DMS153 treated with DMSO at 0.1 percent for 48 hours (cell line): ENCODE results near the gene PDE8A.

Experiments
- DNase-seq: peaks from one replicate; lab custom pipeline; 2025; ENCODE audit not compliant: unreplicated experiment; lab: John Stamatoyannopoulos, UW

Gene PDE8A

GRCh38 chr15:85031086-85031943 is 49.7 kb downstream of the PDE8A start:
- DNase-seq: no peak

GRCh38 chr15:85031944-85032558 is 50.4 kb downstream of the PDE8A start:
- no peak for DNase-seq

GRCh38 chr15:85033148-85033547 is 51.5 kb downstream of the PDE8A start:
- no peak for DNase-seq

GRCh38 chr15:85034276-85034675 is 52.6 kb downstream of the PDE8A start:
- no peak for DNase-seq

GRCh38 chr15:85035980-85036379 is 54.3 kb downstream of the PDE8A start:
- peak; percentile 5 for DNase-seq

- DNase-seq: no peak
Observed at GRCh38 chr15:85036716-85037115, 55.1 kb downstream of the PDE8A start.

- DNase-seq: no peak
Observed at GRCh38 chr15:85037641-85038040, 56.0 kb downstream of the PDE8A start.

GRCh38 chr15:85041230-85041629 is 59.6 kb downstream of the PDE8A start:
- no peak for DNase-seq

GRCh38 chr15:85044251-85044853 is 62.7 kb downstream of the PDE8A start:
- peak; percentile 1 for DNase-seq

- no peak for DNase-seq
Observed at GRCh38 chr15:85044894-85045293, 63.2 kb downstream of the PDE8A start.

GRCh38 chr15:85045615-85046014 is 64.0 kb downstream of the PDE8A start:
- no peak for DNase-seq

GRCh38 chr15:85047271-85047948 is 65.8 kb downstream of the PDE8A start:
- peak; percentile 1 for DNase-seq

- DNase-seq: no peak
Observed at GRCh38 chr15:85048430-85048829, 66.8 kb downstream of the PDE8A start.

GRCh38 chr15:85049805-85050204 is 68.1 kb downstream of the PDE8A start:
- no peak for DNase-seq

GRCh38 chr15:85059734-85060133 is 78.1 kb downstream of the PDE8A start:
- DNase-seq: no peak

- no peak for DNase-seq
Observed at GRCh38 chr15:85062560-85062959, 80.9 kb downstream of the PDE8A start.

- no peak for DNase-seq
Observed at GRCh38 chr15:85063088-85063487, 81.4 kb downstream of the PDE8A start.

GRCh38 chr15:85063522-85064079 is 81.9 kb downstream of the PDE8A start:
- no peak for DNase-seq

- no peak for DNase-seq
Observed at GRCh38 chr15:85064710-85065109, 83.1 kb downstream of the PDE8A start.

GRCh38 chr15:85071061-85071460 is 89.4 kb downstream of the PDE8A start:
- DNase-seq: no peak

GRCh38 chr15:85071504-85071903 is 89.8 kb downstream of the PDE8A start:
- no peak for DNase-seq
